HG03460 (cell line): ENCODE results near the gene ACTN4.

Experiments used
- ATAC-seq: cut with Tn5 transposase; IDR thresholded peaks from one replicate; pipeline ENCODE4 v1.9.1; 2021; ENCODE audit not compliant: unreplicated experiment

ACTN4 gene

DNA sequence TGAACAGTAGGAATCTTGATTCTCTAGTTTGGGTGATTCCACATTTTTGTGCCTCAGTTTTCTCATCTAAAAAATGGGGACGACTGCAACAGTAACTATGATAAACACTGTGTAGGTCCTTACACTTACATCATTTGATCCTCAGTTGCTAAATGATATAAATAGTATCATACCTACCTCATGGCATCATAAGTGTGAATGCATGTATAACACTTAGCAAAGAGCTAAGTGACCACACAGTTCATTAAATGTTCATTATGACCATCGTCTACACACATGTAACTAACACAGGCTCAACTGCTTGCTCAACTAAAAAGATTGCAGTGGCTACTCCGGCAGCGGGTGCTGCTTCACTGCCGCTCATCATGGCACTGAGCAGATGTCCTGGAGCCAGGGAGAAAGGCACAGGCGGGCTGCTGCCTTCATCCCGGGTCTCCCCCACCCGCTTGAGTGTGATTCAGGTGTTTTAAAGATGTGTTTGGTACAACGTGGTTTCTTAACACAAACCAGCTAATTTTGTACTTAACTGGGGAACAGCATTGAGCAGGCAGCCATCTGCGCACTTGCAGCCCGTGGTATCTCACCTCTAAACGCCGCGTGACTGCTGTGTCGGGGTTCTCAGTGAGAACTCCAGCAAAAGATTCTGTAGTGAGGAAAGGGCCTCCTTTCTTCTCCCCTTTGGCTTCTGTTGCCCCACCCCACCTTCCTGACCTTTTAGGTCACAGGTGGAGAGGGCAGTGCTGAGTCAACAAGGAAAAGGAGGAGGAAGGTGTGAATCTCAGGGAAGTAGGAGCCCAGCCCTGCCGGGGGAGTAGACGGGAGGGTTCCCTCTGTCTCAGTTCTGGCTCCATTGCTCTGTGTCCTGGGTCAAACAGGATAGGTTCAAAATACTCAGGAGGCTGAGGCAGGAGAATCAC, 11.7 kb upstream of the ACTN4 start:
- ATAC-seq, result no peak

DNA sequence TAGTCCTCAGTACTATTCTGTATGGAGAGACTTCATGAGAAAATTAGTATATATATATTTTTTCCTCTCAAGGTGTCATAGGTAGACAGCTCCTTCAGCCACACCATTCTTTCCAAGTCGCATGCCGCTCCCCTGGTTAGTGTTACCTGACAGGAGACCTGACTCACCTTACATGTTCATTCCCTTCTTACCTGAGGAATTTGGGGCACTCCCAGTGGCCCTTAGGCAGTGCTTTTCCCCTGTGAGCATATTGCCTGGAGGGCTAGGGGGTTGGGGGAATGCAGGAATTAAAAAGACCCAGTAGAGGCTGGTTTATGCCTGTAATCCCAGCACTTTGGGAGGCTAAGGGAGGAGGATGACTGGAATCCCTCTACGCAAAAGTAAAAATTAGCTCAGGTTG, 9.0 kb upstream of the ACTN4 start:
- ATAC-seq, result no peak

DNA sequence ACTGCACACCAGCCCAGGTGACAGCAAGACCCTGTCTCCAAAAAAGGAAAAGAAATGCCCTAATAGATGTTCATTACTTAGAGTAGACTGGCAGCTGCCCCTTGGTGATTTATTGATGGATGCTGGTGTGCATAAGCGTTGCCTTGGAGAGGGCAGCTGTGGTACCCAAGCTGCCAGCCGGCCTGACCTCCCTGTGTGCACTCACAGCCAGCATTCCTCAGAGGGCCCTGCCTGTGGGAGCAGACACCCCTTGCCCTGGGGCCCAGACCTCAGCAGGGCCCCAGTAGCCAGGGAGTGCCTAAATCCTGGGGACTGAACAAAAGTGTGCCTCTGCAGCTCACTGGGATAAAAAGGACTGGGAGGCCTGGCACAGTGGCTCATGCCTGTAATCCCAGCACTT, 7.8 kb upstream of the ACTN4 start:
- no peak for ATAC-seq

DNA sequence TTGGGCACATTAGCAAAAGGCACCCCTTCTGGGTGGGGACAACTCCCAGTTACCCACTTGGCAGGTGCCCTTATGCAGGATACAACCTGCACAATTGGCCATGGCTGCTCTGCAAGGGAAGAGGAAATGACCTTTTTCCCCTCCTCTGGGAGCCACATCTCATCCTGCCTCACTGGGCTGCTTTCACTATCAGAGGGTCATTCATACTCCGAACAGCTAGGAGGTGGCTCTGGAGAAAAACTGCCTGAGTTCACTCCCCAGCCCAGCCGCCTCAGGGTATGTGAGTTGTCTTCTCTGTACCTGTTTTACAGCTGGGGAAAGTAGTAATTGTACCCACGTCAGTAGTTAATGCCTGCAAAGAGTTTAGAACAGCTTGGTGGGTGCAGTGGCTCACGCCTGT, 7.1 kb upstream of the ACTN4 start:
- no peak for ATAC-seq

DNA sequence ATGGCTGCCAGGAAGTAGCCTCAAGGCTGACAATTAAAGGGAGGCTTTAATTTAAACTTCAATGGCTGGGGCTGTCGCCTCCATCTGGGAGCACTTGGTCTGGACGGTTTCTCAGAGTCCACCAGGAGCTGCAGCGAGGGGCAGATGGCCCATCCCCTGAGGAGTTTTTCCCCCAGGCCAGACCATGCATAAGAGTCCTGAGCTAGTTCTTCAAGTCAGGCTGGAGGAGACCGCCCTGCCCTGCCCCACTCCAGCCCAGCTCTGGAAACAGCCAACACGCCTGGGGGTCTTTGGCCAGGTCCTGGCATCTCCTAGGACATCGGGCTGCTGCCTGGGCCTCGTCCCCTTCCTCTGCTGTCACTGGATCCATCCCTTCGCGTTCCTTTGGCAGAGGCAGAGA, 5.3 kb upstream of the ACTN4 start:
- ATAC-seq, result no peak

DNA sequence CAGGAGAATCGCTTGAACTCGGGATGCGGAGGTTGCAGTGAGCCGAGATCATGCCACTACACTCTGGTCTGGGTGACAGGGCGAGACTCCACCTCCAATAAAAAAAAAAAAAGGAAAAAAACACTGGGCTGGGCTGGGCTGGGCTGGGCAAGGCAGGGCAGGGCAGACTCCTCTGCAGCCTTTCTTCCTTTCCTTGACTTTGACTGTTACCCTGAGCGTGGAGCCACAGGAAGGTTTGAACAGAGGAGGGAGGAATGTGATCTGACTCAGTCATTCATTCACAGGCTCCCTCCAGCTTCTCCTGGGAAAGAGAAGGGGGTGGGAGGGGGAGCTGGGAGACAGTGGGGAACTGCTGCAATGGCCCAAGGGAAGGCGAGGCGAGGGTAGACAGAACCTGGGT, 2.7 kb upstream of the ACTN4 start:
- no peak for ATAC-seq

DNA sequence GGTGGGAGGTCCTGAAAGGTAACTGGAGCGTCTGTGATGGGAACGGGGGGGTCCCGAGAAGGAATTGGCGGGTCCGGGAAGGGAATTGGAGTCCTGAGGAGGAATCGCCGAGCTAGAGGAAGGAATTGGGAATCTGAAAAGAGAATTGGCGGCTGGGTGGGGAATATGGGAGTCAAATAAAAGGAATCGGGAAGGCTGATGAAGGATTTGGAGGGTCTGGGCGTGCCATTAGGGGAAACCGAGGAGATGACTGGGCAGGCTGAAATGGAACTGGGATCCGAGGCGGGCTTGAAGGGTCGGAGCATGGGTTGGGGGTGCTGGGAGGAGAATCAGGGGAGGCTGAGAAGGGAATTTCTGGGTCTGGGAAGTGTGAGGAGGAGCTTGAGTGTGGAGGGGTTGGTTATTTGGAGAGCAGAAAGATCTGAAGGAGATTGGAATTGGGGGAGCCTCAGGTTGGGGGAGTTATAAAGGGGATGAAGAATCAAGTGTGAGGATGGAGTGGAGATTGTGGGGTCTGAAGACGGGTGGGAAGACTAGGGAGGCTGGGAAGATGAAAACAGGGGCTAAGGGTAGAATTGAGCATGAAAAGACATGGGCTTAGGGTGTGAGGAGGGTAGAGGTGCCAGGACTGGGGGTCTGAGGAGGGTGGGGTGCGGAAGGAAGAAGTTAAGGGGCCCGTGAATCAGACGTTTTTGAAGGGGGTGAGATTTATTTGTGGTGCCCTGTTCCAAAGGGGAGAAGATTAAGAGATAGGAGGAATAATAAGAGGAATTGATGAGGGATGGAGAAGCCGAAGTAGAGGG, 718 bp downstream of the ACTN4 start:
- no peak for ATAC-seq

DNA sequence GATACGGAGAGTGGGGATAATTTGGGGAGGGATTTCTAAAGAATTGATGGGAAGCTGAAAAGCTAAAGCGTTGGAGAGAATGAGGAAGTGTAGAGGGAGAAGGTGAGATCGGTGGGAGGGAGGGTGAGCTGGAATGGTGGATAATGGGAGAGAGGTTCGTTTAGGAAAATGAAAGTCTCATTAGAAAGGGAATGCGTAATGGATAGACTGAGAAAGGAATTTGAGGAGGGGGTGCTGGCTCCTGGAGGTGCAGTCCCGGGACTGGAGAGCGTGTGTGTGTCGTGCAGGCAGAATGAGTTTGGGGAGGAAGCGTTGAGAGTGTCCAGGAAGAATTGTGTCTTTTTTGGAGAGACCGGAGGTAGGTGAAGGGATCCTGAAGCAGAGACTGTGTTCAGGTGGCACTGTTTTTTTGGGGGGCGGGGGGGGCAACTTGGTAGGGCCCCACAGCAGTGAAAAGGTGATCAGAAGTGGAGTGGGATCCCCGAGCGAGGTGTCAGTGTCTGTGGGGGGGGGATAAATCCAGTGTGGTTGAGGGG, 1.4 kb downstream of the ACTN4 start:
- no peak for ATAC-seq

DNA sequence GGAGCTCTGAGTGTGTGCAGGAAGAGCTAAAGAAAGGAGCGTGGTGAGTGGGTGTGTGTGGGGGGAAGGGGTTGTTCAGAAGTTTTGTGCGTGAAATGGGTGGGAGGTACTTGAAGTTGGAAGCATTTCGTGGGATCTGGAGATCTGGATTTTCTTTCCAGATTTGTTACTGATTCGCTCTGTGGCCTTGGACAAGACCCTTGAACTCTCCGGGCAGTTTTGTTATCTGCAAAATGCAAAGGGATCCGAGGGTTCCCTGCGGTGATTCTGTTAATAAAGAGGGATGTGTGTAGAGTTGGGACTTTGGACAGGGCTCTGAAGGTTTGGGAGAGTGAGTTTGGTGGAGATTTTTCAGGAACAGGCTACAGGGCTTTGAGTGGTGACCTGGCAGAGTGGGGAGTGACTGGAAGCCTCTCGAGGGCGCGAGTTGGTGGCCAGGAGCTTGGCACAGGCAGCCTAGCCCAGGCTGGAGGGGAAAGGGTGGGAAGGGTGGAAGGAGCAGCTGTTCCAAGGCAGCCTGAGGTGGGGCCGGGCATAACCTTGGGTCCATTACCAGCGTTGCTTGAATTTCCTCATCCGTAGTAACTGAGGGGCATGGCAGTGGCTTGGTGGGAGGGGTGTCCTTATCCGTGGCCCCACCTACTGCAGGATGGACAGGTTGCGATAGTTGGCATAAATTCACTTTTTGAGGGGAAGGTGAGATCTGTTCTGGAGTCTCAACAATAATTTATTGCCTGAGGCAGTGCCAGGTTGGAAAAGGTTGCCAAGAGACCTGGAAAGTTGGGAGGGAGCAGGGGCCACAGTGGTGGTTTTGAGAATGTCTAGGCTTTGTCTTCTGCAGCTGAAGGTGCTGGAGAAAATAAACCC, 2.1 kb downstream of the ACTN4 start:
- ATAC-seq, result no peak

DNA sequence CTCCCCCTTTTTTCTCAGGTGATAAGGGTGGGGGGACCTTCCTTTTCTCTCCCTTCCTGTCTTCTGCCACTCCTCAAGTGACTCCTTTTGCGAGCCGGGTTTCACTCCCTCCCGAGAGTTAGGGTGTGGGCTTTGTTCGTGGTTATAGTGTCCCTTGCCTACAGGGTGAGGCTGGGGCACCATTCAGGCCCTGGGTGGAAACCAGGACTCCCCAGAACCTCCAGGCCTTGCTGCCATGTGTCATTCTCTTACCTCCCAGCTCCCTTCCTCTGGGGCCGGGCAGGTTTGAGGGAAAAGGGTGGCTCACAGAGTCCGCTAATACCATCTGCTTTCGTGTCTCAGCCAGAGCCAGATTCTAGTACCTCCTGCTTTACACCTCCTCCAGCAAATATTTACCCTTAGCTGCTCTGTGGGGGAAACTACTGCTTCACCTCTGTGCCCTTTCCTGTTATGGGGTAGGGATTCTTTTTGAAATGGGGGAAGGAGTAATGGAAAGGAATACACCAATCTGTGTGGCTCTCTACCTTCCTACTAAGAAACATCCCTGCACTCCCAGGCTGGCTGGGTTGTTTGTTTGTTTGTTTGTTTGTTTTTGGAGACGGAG, 2.8 kb downstream of the ACTN4 start:
- no peak for ATAC-seq

DNA sequence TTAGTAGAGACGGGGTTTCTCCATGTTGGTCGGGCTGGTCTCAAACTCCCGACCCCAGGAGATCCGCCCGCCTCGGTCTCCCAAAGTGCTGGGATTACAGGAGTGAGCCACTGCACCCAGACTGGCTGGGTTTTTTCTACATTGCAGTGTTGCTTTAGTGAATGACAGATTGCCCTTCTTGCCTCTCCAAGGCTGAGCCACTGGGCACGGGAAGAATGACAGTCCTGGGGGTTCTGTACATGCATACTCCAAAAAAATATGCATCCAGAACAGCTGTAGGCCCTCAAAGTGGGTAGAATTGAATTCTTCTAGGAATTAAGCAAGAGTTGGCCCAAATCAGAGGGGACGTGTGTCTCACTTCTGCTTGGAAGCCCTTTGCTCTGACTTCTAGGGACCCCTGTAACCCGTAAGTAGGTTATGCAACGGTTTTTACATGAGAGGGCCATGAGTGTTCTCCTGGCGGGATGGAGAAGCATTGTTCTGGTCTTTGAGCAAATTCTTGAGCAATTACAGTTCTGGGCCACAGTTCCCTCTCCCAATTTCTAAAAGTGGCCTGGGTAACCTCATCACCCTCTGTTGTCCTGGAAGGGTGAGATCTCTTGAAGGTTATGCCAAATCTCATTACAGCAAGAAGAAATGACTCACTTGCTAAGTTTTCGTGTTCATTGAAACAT, 3.6 kb downstream of the ACTN4 start:
- ATAC-seq, result no peak

DNA sequence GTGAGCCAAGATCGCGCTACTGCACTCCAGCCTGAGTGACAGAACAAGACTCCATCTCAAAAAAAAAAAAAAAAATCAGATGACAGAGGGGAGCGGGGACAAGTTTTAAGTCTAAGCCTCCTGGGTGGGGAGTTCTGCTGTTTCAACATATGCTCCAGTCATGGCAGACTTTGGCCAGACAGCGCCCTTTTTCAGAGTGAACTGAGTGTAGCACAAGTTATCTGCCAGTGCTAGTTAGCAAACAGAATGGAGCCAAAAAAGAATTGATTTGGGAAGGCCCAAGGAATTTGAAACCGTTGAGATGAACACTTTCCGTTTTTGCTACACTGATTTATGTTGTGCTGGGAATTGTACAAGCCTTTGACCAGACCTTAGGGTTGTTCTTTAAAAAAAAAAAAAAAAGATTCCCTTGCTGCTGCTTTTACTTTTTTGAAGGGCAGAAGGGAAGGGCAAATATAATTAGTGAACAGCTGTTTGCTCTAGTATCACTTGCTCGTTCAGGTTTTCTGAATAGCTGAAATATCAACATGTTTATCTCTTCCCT, 5.7 kb downstream of the ACTN4 start:
- ATAC-seq, result no peak

DNA sequence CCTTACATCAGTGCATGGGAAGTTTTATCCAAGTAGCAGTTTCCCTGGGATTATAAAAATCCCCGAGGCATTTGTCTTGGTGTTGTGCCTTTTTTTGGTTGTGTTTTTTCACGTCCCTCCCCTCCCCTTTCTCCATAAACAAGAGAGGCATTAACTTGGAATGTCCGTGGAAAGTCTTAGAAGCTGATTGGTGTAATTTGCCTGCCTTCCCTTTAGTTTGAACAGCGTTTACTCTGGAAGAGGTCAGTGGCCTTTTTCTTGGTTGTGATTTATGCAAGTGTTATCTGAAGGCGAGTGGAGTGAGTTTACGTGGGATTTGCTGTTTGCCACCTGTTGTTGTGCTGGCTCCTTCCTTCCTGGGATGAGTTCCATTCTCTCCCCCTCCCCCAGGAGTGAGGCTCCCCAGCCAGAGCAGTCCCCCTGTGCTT, 7.2 kb downstream of the ACTN4 start:
- no peak for ATAC-seq

DNA sequence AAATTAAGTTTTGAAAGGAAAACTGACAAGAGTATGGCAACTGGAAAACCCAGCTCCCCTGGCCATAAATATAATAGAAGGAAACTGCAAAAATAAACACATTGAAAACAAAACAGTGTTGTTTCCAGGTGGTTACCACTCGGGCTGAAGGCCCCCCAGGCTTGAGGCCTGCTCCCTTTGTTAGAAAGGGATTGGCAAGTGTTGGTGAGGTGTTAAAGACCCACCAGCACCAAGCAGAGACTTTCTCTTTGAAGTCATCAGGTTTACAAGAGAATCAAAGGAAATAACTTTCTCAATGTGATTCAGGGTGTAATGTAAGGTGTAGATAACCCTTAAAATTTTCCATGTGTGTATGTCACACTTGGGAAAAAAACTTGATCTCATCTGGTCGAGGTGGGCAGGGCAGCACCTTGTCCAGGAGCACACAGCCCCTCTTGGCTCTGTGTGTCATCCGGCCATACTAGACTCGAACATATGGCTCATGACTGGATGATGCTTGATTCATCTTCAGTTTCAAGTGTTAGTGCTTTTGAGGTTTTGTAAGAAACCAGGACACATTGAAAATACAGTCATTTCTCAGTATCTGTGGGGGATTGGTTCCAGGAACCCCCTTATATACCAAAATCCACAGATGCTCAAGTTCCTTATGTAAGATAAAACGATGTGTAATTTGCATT, 7.8 kb downstream of the ACTN4 start:
- no peak for ATAC-seq

DNA sequence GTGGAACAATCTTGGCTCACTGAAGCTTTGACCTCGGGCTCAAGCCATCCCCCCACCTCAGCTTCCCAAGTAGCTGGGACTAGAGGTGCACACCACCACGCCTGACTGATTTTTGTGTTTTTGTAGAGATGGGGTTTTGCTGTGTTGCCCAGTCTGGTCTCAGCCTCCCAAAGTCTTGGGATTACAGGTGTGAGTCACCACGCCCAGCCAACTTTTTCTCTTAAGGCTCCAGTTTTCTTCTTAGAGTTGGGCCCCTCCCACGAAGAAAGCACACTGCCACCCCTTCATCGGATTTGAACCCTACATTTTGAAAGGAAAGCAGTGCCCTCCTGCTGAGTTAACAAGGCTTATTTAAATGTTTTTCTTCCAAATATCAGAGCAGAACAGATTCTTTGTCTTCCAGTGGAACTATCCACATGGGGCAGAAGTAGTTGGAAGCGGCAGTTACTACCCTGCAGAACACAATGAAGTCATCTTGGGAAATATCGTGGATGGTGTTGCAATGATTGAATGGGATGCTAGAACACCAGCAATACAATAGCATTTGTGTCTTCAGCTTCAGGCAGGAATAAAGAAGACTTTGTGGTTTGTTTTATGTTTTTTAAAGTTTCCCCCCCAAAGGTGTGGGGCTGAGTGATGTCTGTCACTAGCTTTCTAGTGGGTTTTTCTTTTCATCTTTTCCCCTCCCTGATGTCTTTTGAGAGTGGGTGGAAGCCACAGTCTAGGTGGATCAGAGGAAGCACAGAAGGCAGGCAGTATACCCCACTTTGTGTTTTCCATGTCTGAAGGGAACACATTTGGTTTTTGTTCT, 8.9 kb downstream of the ACTN4 start:
- no peak for ATAC-seq

DNA sequence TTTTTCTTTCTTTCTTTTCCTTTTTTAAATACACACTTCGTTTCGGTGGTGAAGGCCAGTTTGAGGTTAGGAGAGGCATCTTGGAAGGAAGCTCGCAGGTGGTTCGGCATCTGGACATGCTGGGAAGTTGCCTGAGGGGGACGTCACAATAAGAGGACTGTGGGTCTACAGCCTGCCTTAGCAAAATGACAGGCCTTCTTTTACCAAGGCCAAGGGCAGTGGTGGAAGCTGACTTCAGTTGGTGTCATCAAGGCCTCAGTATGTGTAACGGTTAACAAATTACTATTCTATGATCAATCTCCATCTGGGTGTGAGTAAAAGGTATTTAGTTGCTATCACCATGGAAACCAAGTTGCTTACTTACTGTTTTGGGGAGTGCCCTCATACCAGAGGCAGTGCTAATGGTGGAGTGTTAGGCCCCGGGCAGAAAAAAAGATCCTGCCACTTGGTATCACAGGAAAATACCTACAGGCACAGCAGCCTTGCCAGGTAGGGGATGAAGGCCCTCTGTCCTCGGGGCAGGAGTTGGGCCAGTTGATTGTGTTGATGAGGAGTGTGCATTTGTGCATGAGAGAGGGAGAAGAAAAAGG, 10.3 kb downstream of the ACTN4 start:
- ATAC-seq, result no peak

DNA sequence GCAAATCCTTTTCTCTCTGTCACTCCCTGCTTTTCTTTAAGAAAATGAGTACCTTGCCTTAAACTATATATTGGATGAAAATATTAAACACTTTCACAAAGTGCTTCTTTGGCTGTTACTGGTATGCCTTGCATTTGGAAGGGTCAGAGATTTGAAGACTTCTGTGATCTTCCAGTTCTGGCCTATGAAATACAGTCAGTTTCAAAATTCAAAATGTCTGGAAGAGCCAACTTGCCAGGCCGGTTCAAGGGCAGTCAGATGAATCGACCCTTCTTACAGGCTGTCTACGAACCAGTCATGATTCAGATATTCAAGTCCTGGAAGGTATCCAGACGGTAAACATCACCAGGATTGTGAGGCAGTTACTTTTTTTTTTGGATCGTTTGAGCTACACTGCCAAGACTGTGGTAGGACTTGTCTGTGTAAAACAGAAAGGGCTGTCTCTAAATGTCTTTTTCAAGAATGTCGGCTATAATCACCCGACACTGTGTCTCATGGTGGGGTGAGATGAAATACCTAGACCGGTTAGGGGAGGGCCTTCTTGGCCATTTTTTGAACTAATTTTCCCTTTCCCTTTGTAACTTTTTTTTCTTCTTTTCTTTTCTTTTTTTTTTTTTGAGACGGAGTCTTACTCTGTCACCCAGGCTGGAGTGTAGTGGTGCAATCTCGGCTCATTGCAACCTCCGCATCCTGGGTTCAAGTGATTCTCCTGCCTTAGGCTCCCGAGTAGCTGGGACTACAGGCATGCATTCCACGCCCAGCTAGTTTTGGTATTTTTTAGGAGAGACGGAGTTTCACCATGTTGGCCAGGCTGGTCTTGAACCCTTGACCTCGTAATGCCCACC, 11.2 kb downstream of the ACTN4 start:
- no peak for ATAC-seq
